ENCODE results near the gene EGF.
"Not testable (repeated sequence)": the region's sequence is repeated elsewhere in the genome, so short reads cannot be mapped to it uniquely, and the experiment has no call there.

Gene EGF

GRCh38 chr4:109875106-109875505, 37.6 kb upstream of the EGF start:
- no peak for DNase-seq (ENCODE audit: extremely low spot score)
- ChIA-PET CTCF (no interaction called here), POLR2A (no interaction called here)
- no peak for TF ChIP-seq CTCF (IDR thresholded peaks at IDR 0.05; ENCODE audit: control extremely low read depth, extremely low read depth, low read depth, missing control alignments)

GRCh38 chr4:109875553-109875952, 37.1 kb upstream of the EGF start:
- POLR2A ChIA-PET; CTCF ChIA-PET; DNase-seq (ENCODE audit: extremely low spot score): not testable (repeated sequence)

GRCh38 chr4:109876634-109877265, 35.9 kb upstream of the EGF start:
- CTCF ChIA-PET = no interaction called here

GRCh38 chr4:109877400-109877799, 35.3 kb upstream of the EGF start:
- peak; percentile 25 for DNase-seq (ENCODE audit: extremely low spot score)
- CTCF ChIA-PET = no interaction called here
- POLR2A ChIA-PET = no interaction called here
- TF ChIP-seq CTCF (IDR thresholded peaks at IDR 0.05; ENCODE audit: control extremely low read depth, extremely low read depth, low read depth, missing control alignments) = no peak

More at GRCh38 chr4:109876634-109877265, 35.9 kb upstream of the EGF start:
- DNase-seq (ENCODE audit: extremely low spot score) = no peak
- no peak for TF ChIP-seq CTCF (IDR thresholded peaks at IDR 0.05; ENCODE audit: control extremely low read depth, extremely low read depth, low read depth, missing control alignments)
- POLR2A ChIA-PET = no interaction called here

- no peak for TF ChIP-seq CTCF (IDR thresholded peaks at IDR 0.05; ENCODE audit: control extremely low read depth, extremely low read depth, low read depth, missing control alignments)
- DNase-seq (ENCODE audit: extremely low spot score) = no peak
- ChIA-PET POLR2A (no interaction called here), CTCF (no interaction called here)
Measured at GRCh38 chr4:109878355-109878754, 34.3 kb upstream of the EGF start.

GRCh38 chr4:109879081-109879480, 33.6 kb upstream of the EGF start:
- no peak for TF ChIP-seq CTCF (IDR thresholded peaks at IDR 0.05; ENCODE audit: control extremely low read depth, extremely low read depth, low read depth, missing control alignments)
- no peak for DNase-seq (ENCODE audit: extremely low spot score)
- ChIA-PET POLR2A (no interaction called here), CTCF (no interaction called here)

- CTCF ChIA-PET = no interaction called here
- no peak for DNase-seq (ENCODE audit: extremely low spot score)
- TF ChIP-seq CTCF (IDR thresholded peaks at IDR 0.05; ENCODE audit: control extremely low read depth, extremely low read depth, low read depth, missing control alignments) = no peak
- POLR2A ChIA-PET = no interaction called here
Measured at GRCh38 chr4:109879636-109880314, 32.9 kb upstream of the EGF start.
